GM18951 (cell line): ENCODE results near the gene METTL3.

Experiments
- POLR2A ChIP-seq: IDR thresholded peaks from 4 replicates; pipeline ENCODE4 v1.6.1; 2011; ENCODE audit warnings: mild to moderate bottlenecking; ENCODE audit not compliant: insufficient read length, insufficient read depth; ENCODE audit errors: extremely low read depth
- in situ Hi-C: fragments of 300-500 bp; cut with MboI; formaldehyde crosslinking; loops from one replicate; pipeline ENCODE4 v1.12.0; 2022; ENCODE audit warnings: low sequenced_read_pairs, mixed read lengths, inconsistent platforms; ENCODE audit not compliant: unreplicated experiment

Gene METTL3

DNA sequence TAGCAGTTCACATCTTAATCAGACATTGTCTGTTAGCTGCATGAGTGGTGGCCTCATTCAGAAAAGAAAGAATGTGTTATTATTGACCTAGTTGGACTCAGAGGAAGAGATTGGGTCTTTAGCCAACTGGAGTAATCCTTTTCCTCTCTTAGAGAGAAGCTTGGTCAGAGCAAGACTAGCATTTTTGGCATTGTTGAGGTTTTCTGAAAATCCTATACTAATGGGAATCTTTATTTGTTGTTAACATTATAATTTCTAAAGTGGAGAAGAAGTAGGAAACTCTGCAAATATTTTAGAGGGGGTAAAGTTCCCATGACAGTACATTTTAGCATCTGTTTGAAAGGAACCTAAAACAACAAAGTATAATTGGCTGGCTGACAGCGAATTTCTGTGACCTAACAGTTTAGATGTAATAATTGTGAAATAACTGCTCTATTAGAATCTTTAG is 24.5 kb downstream of the METTL3 start:
- in situ Hi-C loops, result no loop called here

DNA sequence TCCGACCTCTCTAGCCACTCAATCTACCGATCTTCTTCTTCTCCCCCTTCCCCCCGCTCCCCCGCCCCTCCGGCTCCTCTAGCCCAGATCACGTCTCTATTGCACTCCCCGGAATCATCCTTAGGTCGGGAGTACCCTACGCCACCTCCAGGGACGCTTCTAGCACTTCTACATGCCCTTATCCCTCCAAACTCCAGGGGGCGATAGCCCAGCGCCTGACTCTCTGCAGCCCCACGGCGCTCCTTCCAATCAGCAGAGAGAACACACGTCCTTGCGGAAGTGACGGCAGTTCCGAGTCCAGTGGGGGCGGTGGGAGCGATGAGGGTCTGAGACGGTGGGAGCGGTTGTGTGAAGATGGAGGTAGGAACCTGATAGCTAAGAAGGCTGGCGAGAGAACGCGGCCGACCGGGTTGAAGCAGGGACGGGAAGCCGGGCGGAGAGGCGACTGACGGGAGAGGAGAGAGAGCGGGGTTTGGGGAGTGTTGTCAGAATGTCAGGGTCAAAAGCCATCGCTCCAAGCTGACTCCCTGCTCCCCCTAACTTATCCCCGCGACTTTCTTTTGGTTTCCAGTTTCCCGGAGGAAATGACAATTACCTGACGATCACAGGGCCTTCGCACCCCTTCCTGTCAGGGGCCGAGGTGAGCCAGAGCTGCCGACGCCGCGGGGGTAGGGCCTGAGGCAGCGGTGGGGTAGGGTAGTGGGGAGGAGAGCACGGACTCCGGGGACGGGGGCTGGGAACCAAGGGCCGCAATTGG is 34.0 kb downstream of the METTL3 start, which contains the start of the genes RAB2B and TOX4:
TSS of gene RAB2B (minus strand) at position 35 of the 757 bp plus-strand sequence. CDS start 87 bp downstream, outside the sequence.
TSS of gene TOX4 (plus strand) at position 271 of the 757 bp plus-strand sequence. CDS start at position 355, 84 bp downstream.
- in situ Hi-C loops, result no loop called here
- TF ChIP-seq POLR2A, result peak; percentile 75

More for the DNA sequence above, 24.5 kb downstream of the METTL3 start:
- TF ChIP-seq POLR2A, result no peak

DNA sequence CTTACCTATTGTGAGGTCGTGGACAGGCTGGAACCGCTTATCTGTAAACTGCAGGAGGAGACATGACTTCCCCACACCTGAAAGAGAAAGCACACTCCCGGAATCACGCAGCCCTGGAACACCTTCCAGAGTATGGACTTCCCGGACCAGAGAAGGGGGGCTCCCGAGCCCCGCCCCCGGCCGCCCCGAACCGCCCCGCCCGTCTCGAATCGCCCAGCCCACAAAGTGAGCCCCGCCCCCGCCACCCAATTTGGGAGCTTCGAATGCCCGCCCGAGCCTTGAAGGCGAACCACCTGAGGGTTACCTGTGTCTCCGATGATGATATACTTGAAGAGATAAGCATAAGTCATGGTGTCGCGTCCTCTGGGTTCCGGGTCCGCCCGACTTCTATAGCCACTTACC is 34.6 kb downstream of the METTL3 start:
- in situ Hi-C loops, result no loop called here

DNA sequence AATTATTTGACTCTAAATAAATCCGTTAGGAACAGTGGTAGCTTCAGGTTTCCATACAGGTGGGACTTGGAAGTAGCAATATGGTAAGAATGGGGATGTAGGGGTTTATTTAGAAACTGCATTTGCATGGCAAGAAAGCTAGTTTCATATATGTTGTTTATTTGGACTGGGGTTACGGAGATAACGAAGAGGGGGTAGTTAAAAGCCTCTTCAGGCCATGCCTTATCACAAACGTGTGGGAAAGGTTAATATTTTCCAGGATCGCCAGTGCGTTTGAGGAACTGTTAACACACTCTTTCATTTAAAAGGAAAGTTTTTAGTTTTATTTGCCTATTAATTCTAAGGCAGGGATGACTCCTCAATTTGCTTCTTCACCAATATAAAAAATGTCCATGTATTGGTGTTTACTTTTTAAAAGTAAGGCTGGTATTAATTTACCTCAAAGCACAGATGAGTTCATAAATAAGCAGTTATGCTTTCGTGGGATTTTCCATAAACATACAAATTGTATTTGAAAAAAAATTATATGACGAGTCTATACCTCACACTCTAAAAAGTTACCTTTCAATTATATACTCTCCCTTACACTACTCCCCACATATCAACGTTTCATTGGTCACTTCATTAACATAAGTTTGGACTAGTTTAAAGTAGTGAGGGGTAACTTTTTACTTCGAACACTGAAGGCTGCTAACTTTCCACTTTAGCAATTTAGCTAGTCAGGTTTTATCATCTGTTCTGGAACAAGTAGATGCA is 35.2 kb downstream of the METTL3 start:
- TF ChIP-seq POLR2A, result no peak
- in situ Hi-C loops, result no loop called here

More for the DNA sequence above, 34.6 kb downstream of the METTL3 start:
- TF ChIP-seq POLR2A, result no peak

DNA sequence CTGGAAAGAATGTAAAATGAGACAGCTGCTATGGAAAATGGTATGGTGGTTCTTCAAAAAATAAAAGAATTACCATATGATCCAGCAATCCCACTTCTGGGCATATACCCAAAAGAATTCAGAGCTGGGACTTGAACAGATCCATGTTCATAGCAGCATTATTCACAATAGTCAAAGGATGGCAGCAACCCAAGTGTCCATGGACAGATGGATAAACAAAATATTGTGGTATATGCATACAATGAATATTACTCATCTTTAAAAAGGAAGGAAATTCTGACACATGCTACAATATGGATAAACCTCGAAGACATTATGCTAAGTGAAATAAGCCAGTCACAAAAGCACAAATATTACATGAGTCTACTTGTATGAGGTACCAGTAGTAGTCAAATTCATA is 43.5 kb downstream of the METTL3 start:
- TF ChIP-seq POLR2A, result no peak

DNA sequence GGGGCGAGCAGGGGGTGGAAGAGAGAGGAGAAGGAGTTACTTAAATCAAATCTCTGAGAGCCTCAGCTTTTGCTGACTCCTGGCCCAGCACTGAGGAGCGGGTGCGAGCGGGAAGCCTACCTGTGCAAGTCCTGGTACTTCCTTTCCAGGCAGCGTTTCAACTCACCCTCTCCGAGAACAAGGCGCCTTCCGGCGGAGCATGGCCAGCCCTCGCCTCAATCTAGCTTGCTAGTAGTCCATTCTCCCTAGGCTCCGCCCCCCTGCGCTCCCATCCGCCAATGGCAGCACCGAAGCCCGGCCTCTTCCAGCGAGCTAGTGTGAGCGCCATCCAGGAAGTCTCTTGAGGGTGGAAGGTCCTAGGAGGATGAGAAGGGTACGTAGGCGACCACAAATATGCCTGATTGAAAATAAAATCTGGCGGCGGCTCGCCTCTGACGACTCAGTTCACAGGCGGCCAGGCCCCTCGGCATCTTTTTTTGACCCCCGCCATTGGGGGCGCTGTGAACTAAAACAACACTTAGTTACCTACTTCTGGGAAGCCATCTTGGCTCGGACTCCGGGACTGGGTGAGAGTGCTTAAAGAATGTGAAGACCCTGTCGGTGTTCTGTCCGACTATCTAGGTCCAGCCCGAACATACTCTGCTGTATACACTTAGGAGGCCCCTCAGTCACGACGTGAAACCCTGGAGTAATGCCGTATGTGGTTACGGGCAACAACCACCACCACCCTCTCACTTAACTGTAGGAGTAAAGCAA is 55.0 kb downstream of the METTL3 start, which contains the start of gene CHD8:
TSS of gene CHD8 (minus strand) at position 212 of the 756 bp plus-strand sequence. CDS start 24,480 bp downstream, outside the sequence.
- TF ChIP-seq POLR2A, result peak; percentile 83
- in situ Hi-C loops, result no loop called here

More for the DNA sequence above, 43.5 kb downstream of the METTL3 start:
- in situ Hi-C loops, result no loop called here

DNA sequence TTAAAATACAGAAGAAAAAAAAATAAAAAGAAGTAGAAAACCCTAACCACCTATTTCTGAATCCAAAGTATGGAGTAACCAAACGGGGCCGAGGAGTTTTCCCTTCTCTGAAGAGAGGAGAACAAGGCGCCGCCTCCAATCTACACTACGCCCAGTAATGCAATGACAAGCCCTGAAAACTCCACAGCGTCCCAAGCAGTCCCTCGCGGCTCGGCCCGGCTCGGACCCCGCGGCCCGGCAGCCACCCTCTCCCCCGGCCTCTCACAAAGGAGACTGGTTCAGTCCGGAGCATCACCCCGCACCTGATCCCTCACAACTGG is 55.6 kb downstream of the METTL3 start:
- TF ChIP-seq POLR2A, result no peak
- in situ Hi-C loops, result no loop called here

DNA sequence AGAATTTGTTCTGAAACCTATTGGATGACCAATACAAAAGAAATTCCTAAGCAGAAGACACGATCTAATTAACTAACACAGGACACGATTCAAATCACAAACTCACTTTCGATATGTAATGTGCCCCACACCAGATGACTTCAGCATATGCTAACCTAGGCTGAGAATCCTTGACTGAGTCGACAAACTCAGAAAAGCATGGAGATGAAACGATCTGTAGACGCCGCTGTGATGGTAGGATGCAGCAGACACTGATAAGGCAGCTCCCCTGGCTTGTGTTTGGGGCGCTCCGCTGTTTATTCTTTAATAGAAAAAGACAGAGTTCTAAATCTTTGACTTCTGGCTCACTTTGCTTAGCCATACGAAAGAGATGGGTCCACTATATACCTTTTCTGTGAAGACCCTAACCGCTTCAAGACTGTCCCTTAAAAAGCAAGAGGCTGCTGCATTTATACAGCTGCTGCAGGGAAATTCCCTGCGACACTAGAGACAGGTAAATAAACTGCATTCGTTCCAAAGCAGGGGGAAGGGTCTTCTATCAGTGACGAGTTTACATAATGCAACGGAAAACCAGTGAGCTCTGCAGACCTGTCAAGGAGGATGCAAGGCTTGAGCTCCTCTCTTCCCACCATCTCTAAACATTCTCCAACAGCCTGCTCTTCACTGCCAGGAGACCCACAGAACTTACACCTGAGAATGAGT is 56.1 kb downstream of the METTL3 start:
- TF ChIP-seq POLR2A, result no peak
- in situ Hi-C loops, result no loop called here

DNA sequence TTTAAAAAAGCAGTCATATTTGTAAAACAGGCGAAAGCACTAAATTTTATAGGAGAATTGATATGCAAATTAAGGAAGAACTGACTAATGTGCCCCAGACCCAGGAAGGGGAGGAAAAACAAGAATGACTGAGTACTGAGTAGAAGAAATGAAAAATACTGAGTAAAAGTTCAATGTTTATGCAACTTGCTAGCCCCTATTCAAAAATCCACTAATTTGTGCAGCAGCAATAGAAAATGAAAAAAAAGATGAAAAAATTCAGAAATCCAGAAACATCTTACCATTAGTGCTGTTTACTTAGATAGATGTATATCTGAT is 61.3 kb downstream of the METTL3 start:
- no peak for TF ChIP-seq POLR2A
- in situ Hi-C loops, result no loop called here
